Neural cell (in vitro differentiated cells): ENCODE results near the gene WDR59. TPM values are rescaled to one million over a fixed set of nuclear protein-coding genes. Genes with fewer than 3 reads are reported as not detected.

ENCODE experiments used
- H2AFZ ChIP-seq: fragments of 200-600, 300-800 bp; sonication (generic), shearing (Covaris generic); 2 replicates; pipeline ENCODE4 v1.6.0; 2014; ENCODE audit warnings: low read depth, mild to moderate bottlenecking, antibody characterized with exemption, low read length, moderate library complexity
- H3F3A ChIP-seq: fragments of 200-600 bp; shearing (Covaris generic); 2 replicates; pipeline ENCODE4 v1.6.1; 2016; ENCODE audit warnings: mild to moderate bottlenecking, moderate library complexity, mixed read lengths, antibody characterized with exemption, low read length; ENCODE audit not compliant: insufficient read depth, poor library complexity, severe bottlenecking
- H3K27ac ChIP-seq: fragments of 200-600, 300-800 bp; sonication (generic), shearing (Covaris generic); 2 replicates; pipeline ENCODE4 v1.5.1; 2014; ENCODE audit warnings: mild to moderate bottlenecking, low read length, moderate library complexity
- H3K27me3 ChIP-seq: fragments of 300-800, 200-600 bp; sonication (generic), shearing (Covaris generic); 2 replicates; pipeline ENCODE4 v1.6.0; 2014; ENCODE audit warnings: mild to moderate bottlenecking, low read depth, low read length, moderate library complexity; ENCODE audit not compliant: insufficient read depth
- H3K36me3 ChIP-seq: fragments of 300-800, 200-600 bp; sonication (generic), shearing (Covaris generic); 2 replicates; pipeline ENCODE4 v1.5.1; 2014; ENCODE audit warnings: mild to moderate bottlenecking, antibody characterized with exemption, low read length, moderate library complexity; ENCODE audit not compliant: insufficient read depth
- H3K4me2 ChIP-seq: fragments of 300-800, 200-600 bp; sonication (generic), shearing (Covaris generic); 2 replicates; pipeline ENCODE4 v1.6.0; 2014; ENCODE audit warnings: mild to moderate bottlenecking, low read length
- H3K4me3 ChIP-seq: fragments of 300-800, 200-600 bp; sonication (generic), shearing (Covaris generic); 2 replicates; pipeline ENCODE4 v1.5.1; 2014; ENCODE audit warnings: mild to moderate bottlenecking, low read length, moderate library complexity
- H3K79me2 ChIP-seq: fragments of 200-600 bp; shearing (Covaris generic); replicated peaks from 2 replicates; pipeline ENCODE4 v1.6.0; 2014; ENCODE audit warnings: mild to moderate bottlenecking, low read length, moderate library complexity; ENCODE audit not compliant: insufficient read depth
- H3K9ac ChIP-seq: fragments of 300-800, 200-600 bp; sonication (generic), shearing (Covaris generic); 2 replicates; pipeline ENCODE4 v1.6.1; 2016; ENCODE audit warnings: mild to moderate bottlenecking, low read length, mixed read lengths
- H3K9me2 ChIP-seq: fragments of 200-600 bp; shearing (Covaris generic); 2 replicates; pipeline ENCODE4 v1.6.1; 2016; ENCODE audit warnings: mild to moderate bottlenecking, low read length, mixed read lengths; ENCODE audit not compliant: insufficient read depth
- H3K9me3 ChIP-seq: fragments of 200-600, 300-800 bp; sonication (generic), shearing (Covaris generic); 2 replicates; pipeline ENCODE4 v1.6.1; 2016; ENCODE audit warnings: mild to moderate bottlenecking, mixed run types, low read length, moderate library complexity, mixed read lengths
- H4K20me1 ChIP-seq: fragments of 200-600 bp; shearing (Covaris generic); 2 replicates; pipeline ENCODE4 v1.6.1; 2016; ENCODE audit warnings: mild to moderate bottlenecking, mixed run types; ENCODE audit not compliant: insufficient read depth
- EP300 ChIP-seq: fragments of 450-650 bp; conservative IDR thresholded peaks from 2 replicates; pipeline ENCODE4 v1.6.1; 2014; ENCODE audit warnings: antibody characterized with exemption, mild to moderate bottlenecking, moderate library complexity; ENCODE audit not compliant: poor library complexity, severe bottlenecking
- EZH2 ChIP-seq: fragments of 200-600, 300-800 bp; shearing (Covaris generic), sonication (generic); IDR thresholded peaks from 2 replicates; pipeline ENCODE4 v1.6.1; 2014; ENCODE audit warnings: antibody characterized with exemption, low read length, borderline replicate concordance, mild to moderate bottlenecking; ENCODE audit not compliant: insufficient read depth, poor library complexity, severe bottlenecking
- MXI1 ChIP-seq: fragments of 450-650 bp; conservative IDR thresholded peaks from 2 replicates; pipeline ENCODE4 v1.6.1; 2014; ENCODE audit warnings: antibody characterized with exemption, mild to moderate bottlenecking; ENCODE audit not compliant: poor library complexity, severe bottlenecking
- POLR2AphosphoS5 ChIP-seq: IDR thresholded peaks from 2 replicates; pipeline ENCODE4 v1.6.1; 2012
- RAD21 ChIP-seq: fragments of 450-650 bp; conservative IDR thresholded peaks from 2 replicates; pipeline ENCODE4 v1.6.1; 2014; ENCODE audit warnings: antibody characterized with exemption, mild to moderate bottlenecking, moderate library complexity
- SMC3 ChIP-seq: fragments of 450-650 bp; conservative IDR thresholded peaks from 2 replicates; pipeline ENCODE4 v1.6.1; 2014; ENCODE audit warnings: antibody characterized with exemption, mild to moderate bottlenecking, moderate library complexity; ENCODE audit not compliant: poor library complexity
- TAF1 ChIP-seq: IDR thresholded peaks from 2 replicates; pipeline ENCODE4 v1.6.1; 2012; ENCODE audit warnings: low read depth
- polyA plus RNA-seq: library from polyadenylated mRNA; depleted of rRNA; stranded (reverse); fragments of >200 nt; gene quantifications from 2 replicates; pipeline ENCODE4 v1.2.3, GENCODE V29; 2014
- TF ChIP-seq, protein P1 (sequence below): IDR thresholded peaks from 2 replicates; pipeline ENCODE4 v1.6.1; 2012; ENCODE audit warnings: borderline replicate concordance
- TF ChIP-seq, protein P2 (sequence below): fragments of 450-650 bp; IDR thresholded peaks from 2 replicates; pipeline ENCODE4 v1.5.1; 2014; ENCODE audit warnings: antibody characterized with exemption, mild to moderate bottlenecking, moderate library complexity; ENCODE audit not compliant: poor library complexity, severe bottlenecking

Gene WDR59
- polyA plus RNA-seq, 1 donor from 2014 or later: 20.3 TPM

DNA sequence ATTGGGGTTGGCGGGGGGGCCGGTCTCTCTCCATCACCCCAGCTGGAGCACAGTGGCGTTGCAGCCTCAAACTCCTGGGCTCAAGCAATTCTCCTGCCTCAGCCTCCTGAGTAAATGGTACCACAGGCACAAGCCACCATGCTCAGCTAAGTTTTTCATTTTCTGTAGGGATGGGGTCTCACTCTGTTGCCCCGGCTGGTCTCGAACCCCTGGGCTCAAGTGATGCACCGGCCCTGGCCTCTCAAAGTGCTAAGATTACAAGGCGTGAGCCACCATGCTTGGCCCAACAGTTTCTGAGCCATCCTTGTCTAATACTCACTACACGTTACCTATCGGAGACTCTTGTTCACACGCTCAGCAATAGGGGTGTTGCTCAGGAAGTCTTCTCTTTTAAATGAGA, 11.6 kb downstream of the WDR59 start:
- H3K79me2 ChIP-seq: no peaks in the 10 kb centered on the region
- no peaks in the 10 kb centered on the region for H3K36me3 ChIP-seq
- no peak overlapping the region for H2AFZ ChIP-seq
- no peak overlapping the region for H3K4me3 ChIP-seq
- H3K27me3 ChIP-seq: no peaks in the 10 kb centered on the region
- H3K27ac ChIP-seq: no peak overlapping the region
- H3K9me3 ChIP-seq: no peaks in the 10 kb centered on the region
- H3F3A ChIP-seq: no peaks in the 10 kb centered on the region
- TF ChIP-seq, protein P1, sequence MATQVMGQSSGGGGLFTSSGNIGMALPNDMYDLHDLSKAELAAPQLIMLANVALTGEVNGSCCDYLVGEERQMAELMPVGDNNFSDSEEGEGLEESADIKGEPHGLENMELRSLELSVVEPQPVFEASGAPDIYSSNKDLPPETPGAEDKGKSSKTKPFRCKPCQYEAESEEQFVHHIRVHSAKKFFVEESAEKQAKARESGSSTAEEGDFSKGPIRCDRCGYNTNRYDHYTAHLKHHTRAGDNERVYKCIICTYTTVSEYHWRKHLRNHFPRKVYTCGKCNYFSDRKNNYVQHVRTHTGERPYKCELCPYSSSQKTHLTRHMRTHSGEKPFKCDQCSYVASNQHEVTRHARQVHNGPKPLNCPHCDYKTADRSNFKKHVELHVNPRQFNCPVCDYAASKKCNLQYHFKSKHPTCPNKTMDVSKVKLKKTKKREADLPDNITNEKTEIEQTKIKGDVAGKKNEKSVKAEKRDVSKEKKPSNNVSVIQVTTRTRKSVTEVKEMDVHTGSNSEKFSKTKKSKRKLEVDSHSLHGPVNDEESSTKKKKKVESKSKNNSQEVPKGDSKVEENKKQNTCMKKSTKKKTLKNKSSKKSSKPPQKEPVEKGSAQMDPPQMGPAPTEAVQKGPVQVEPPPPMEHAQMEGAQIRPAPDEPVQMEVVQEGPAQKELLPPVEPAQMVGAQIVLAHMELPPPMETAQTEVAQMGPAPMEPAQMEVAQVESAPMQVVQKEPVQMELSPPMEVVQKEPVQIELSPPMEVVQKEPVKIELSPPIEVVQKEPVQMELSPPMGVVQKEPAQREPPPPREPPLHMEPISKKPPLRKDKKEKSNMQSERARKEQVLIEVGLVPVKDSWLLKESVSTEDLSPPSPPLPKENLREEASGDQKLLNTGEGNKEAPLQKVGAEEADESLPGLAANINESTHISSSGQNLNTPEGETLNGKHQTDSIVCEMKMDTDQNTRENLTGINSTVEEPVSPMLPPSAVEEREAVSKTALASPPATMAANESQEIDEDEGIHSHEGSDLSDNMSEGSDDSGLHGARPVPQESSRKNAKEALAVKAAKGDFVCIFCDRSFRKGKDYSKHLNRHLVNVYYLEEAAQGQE: no peak
- no peak for TF ChIP-seq EP300
- TF ChIP-seq EZH2: no peak
- TF ChIP-seq TAF1: no peak
- TF ChIP-seq POLR2AphosphoS5: no peak
- TF ChIP-seq, protein P2, sequence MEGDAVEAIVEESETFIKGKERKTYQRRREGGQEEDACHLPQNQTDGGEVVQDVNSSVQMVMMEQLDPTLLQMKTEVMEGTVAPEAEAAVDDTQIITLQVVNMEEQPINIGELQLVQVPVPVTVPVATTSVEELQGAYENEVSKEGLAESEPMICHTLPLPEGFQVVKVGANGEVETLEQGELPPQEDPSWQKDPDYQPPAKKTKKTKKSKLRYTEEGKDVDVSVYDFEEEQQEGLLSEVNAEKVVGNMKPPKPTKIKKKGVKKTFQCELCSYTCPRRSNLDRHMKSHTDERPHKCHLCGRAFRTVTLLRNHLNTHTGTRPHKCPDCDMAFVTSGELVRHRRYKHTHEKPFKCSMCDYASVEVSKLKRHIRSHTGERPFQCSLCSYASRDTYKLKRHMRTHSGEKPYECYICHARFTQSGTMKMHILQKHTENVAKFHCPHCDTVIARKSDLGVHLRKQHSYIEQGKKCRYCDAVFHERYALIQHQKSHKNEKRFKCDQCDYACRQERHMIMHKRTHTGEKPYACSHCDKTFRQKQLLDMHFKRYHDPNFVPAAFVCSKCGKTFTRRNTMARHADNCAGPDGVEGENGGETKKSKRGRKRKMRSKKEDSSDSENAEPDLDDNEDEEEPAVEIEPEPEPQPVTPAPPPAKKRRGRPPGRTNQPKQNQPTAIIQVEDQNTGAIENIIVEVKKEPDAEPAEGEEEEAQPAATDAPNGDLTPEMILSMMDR: no peak
- no peak for TF ChIP-seq SMC3
- TF ChIP-seq RAD21: no peak
- no peak for TF ChIP-seq MXI1
- H3K9ac ChIP-seq: no peak overlapping the region
- no peaks in the 10 kb centered on the region for H3K9me2 ChIP-seq
- no peaks in the 10 kb centered on the region for H4K20me1 ChIP-seq
- H3K4me2 ChIP-seq: no peak overlapping the region

DNA sequence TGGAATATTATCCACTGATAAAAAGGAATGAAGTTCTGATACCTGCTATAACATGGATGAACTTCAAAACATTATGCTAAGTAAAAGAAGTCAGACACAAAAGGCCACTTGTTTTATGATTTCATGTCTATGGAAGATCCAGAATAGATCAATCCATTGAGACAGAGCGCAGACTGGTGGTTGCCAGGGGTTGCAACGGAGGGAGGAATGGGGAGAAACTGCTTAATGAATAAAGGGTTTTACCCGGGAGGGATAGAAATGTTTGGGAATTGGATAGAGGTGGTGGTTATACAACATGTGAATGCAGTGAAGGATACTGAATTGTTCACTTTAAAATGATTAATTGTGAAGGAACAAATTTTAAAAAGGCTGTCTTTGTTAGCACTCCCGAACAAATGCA, 30.2 kb downstream of the WDR59 start:
- H3F3A ChIP-seq: no peaks in the 10 kb centered on the region
- no peak overlapping the region for H3K4me2 ChIP-seq
- H3K9ac ChIP-seq: no peak overlapping the region
- H3K9me3 ChIP-seq: no peaks in the 10 kb centered on the region
- no peaks in the 10 kb centered on the region for H3K27me3 ChIP-seq
- no peaks in the 10 kb centered on the region for H3K9me2 ChIP-seq
- no peak overlapping the region for H2AFZ ChIP-seq
- TF ChIP-seq SMC3 (no peak), EZH2 (no peak)
- no peaks in the 10 kb centered on the region for H4K20me1 ChIP-seq
- no peak overlapping the region for H3K4me3 ChIP-seq
- H3K36me3 ChIP-seq: no peaks in the 10 kb centered on the region
- H3K79me2 ChIP-seq: no peaks in the 10 kb centered on the region
- no peak overlapping the region for H3K27ac ChIP-seq

DNA sequence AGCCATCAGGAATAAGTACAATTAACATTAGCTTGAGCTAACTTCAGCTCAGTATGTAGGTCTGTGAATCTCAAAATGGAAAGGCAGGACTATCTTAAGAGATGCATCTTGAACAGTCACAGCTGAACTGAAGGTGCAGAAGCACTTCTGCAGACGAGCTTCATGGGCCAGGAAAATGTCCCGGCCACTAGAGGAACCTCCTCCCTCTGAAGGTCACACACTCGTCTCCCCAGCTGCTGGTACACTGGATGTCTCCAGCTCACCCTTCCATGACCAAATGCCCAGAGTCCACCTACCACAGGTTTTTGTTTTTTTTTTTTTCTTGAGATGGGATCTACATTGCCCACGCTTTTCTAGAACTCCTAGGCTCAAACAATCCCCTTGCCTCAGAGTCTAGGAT, 33.2 kb downstream of the WDR59 start:
- no peaks in the 10 kb centered on the region for H3K9me3 ChIP-seq
- no peaks in the 10 kb centered on the region for H3K36me3 ChIP-seq
- no peaks in the 10 kb centered on the region for H3K79me2 ChIP-seq
- H3K27ac ChIP-seq: no peak overlapping the region
- H3K9me2 ChIP-seq: no peaks in the 10 kb centered on the region
- no peaks in the 10 kb centered on the region for H3F3A ChIP-seq
- H3K4me3 ChIP-seq: no peak overlapping the region
- no peak overlapping the region for H3K9ac ChIP-seq
- H4K20me1 ChIP-seq: no peaks in the 10 kb centered on the region
- H3K4me2 ChIP-seq: no peak overlapping the region
- no peak for TF ChIP-seq MXI1
- no peak overlapping the region for H2AFZ ChIP-seq
- no peaks in the 10 kb centered on the region for H3K27me3 ChIP-seq
